HFFc6 (cell line): ENCODE measurements around the gene CDK14. TPM values are rescaled to one million over a fixed set of nuclear protein-coding genes. Genes with fewer than 3 reads are reported as not detected.
A peak's percentile ranks its signal among the peaks of the same experiment; 100 is the strongest.
"Not testable (repeated sequence)": the region's sequence is repeated elsewhere in the genome, so short reads cannot be mapped to it uniquely, and the experiment has no call there.

Experiments
- DNase-seq: peaks from one replicate; pipeline ENCODE4 v3.0.0-alpha.2; 2018
- H3K27ac Mint-ChIP-seq: 2 replicates; pipeline ENCODE4 v1.8.0; 2020; ENCODE audit warnings: mild to moderate bottlenecking, mixed read lengths
- H3K27me3 Mint-ChIP-seq: 2 replicates; pipeline ENCODE4 v1.8.0; 2021; ENCODE audit warnings: mild to moderate bottlenecking, moderate library complexity, mixed read lengths; ENCODE audit not compliant: insufficient read depth
- H3K36me3 Mint-ChIP-seq: 2 replicates; pipeline ENCODE4 v1.8.0; 2021; ENCODE audit warnings: low read depth, mixed read lengths
- H3K4me1 Mint-ChIP-seq: 2 replicates; pipeline ENCODE4 v1.8.0; 2020; ENCODE audit warnings: low read depth, mixed read lengths
- H3K4me3 Mint-ChIP-seq: 2 replicates; pipeline ENCODE4 v1.8.0; 2020; ENCODE audit warnings: mild to moderate bottlenecking, moderate library complexity, mixed read lengths
- H3K9me3 Mint-ChIP-seq: 2 replicates; pipeline ENCODE4 v1.8.0; 2020; ENCODE audit warnings: mild to moderate bottlenecking, mixed read lengths
- CTCF ChIP-seq: fragments of 200-600 bp; sonication (generic); IDR thresholded peaks from 2 replicates; pipeline ENCODE4 v1.5.0; 2021; ENCODE audit warnings: antibody characterized with exemption, mild to moderate bottlenecking
- total RNA-seq, 6 experiments: library from RNA; stranded (reverse); fragmentation: NEBNext Ultra II Directional; extraction: Animal tissue kit (Norgen Biotek cat#: 25700); gene quantifications; 2 replicates in 1 of 6; 3 replicates in 5 of 6; pipeline ENCODE4 v1.2.3, GENCODE V29; 2021

CDK14 gene
- total RNA-seq, 6 experiments from 2014 or later, result 18.4 to 28.6 (median 27.2) TPM

GRCh38 chr7:90749774-90750173 lies 153.7 kb downstream of the CDK14 start:
- Mint-ChIP-seq H3K27ac (no peak overlapping the region), H3K4me1 (peaks cover 49% of the 10 kb centered on the region), H3K36me3 (peaks cover 16% of the 10 kb centered on the region), H3K27me3 (no peaks in the 10 kb centered on the region; the same call in 1 of the 2 replicates), H3K9me3 (no peaks in the 10 kb centered on the region), H3K4me3 (no peak overlapping the region)
- TF ChIP-seq CTCF, result peak; percentile 32; the same call in 1 of the 2 replicates
- DNase-seq, result peak; percentile 30

GRCh38 chr7:90751595-90751994 lies 155.5 kb downstream of the CDK14 start:
- Mint-ChIP-seq H3K9me3 (no peaks in the 10 kb centered on the region), H3K36me3 (peaks cover 16% of the 10 kb centered on the region), H3K27me3 (no peaks in the 10 kb centered on the region; the same call in 1 of the 2 replicates), H3K4me3 (no peak overlapping the region), H3K27ac (no peak overlapping the region), H3K4me1 (peaks cover 49% of the 10 kb centered on the region)
- no peak for TF ChIP-seq CTCF
- DNase-seq, result no peak

GRCh38 chr7:90752051-90752450 lies 155.9 kb downstream of the CDK14 start:
- Mint-ChIP-seq H3K4me1 (peaks cover 50% of the 10 kb centered on the region), H3K27me3 (no peaks in the 10 kb centered on the region; the same call in 1 of the 2 replicates), H3K36me3 (peaks cover 16% of the 10 kb centered on the region), H3K9me3 (no peaks in the 10 kb centered on the region), H3K4me3 (no peak overlapping the region), H3K27ac (no peak overlapping the region)
- TF ChIP-seq CTCF, result no peak
- no peak for DNase-seq

GRCh38 chr7:90755041-90755440 lies 158.9 kb downstream of the CDK14 start:
- Mint-ChIP-seq H3K36me3 (peaks cover 16% of the 10 kb centered on the region), H3K27ac (no peak overlapping the region), H3K9me3 (no peaks in the 10 kb centered on the region), H3K27me3 (no peaks in the 10 kb centered on the region), H3K4me1 (peaks cover 40% of the 10 kb centered on the region), H3K4me3 (no peak overlapping the region)
- no peak for TF ChIP-seq CTCF
- no peak for DNase-seq

GRCh38 chr7:90756366-90756765 lies 160.2 kb downstream of the CDK14 start:
- TF ChIP-seq CTCF, result no peak
- no peak overlapping the region for H3K4me3 Mint-ChIP-seq
- no peak overlapping the region for H3K27ac Mint-ChIP-seq
- peaks cover 10% of the 10 kb centered on the region for H3K36me3 Mint-ChIP-seq
- peaks cover 43% of the 10 kb centered on the region for H3K4me1 Mint-ChIP-seq
- no peaks in the 10 kb centered on the region for H3K9me3 Mint-ChIP-seq
- DNase-seq, result no peak
- H3K27me3 Mint-ChIP-seq, result no peaks in the 10 kb centered on the region

- H3K4me3 Mint-ChIP-seq, H3K27me3 Mint-ChIP-seq, H3K36me3 Mint-ChIP-seq, H3K9me3 Mint-ChIP-seq, DNase-seq, H3K27ac Mint-ChIP-seq: not testable (repeated sequence)
- peaks cover 31% of the 10 kb centered on the region for H3K4me1 Mint-ChIP-seq
Measured at GRCh38 chr7:90757565-90757950, 161.4 kb downstream of the CDK14 start.
